Kidney tubule cell (primary cell): Measurements from ENCODE around the gene ENDOV.
A peak's percentile ranks its signal among the peaks of the same experiment; 100 is the strongest.
"Not testable (repeated sequence)": the region's sequence is repeated elsewhere in the genome, so short reads cannot be mapped to it uniquely, and the experiment has no call there.

Experiments used
- DNase-seq: peaks from one replicate; pipeline ENCODE4 v3.0.0-alpha.2; 2018; ENCODE audit warnings: low spot score

Gene ENDOV

GRCh38 chr17:80388601-80389000 lies 26.4 kb upstream of the ENDOV start:
- DNase-seq: no peak

- DNase-seq: no peak
These were observed 25.7 kb upstream of the ENDOV start for GRCh38 chr17:80389011-80389995.

- DNase-seq: no peak
These were observed 21.6 kb upstream of the ENDOV start for GRCh38 chr17:80393241-80393890.

- no peak for DNase-seq
These were observed 21.0 kb upstream of the ENDOV start for GRCh38 chr17:80393961-80394360.

- no peak for DNase-seq
These were observed 20.2 kb upstream of the ENDOV start for GRCh38 chr17:80394629-80395216.

- DNase-seq: no peak
These were observed 19.4 kb upstream of the ENDOV start for GRCh38 chr17:80395402-80396151.

GRCh38 chr17:80396157-80397033 lies 18.6 kb upstream of the ENDOV start:
- DNase-seq: no peak

- no peak for DNase-seq
These were observed 18.0 kb upstream of the ENDOV start for GRCh38 chr17:80397034-80397387.

- DNase-seq: no peak
These were observed 17.3 kb upstream of the ENDOV start for GRCh38 chr17:80397686-80398085.

- DNase-seq: not testable (repeated sequence)
These were observed 13.9 kb upstream of the ENDOV start for GRCh38 chr17:80401086-80401485.

GRCh38 chr17:80402102-80402501 lies 12.9 kb upstream of the ENDOV start:
- DNase-seq: not testable (repeated sequence)

- no peak for DNase-seq
These were observed 12.0 kb upstream of the ENDOV start for GRCh38 chr17:80402959-80403358.

- DNase-seq: no peak
These were observed 8.8 kb upstream of the ENDOV start for GRCh38 chr17:80406146-80406545.

GRCh38 chr17:80407917-80408316 lies 7.0 kb upstream of the ENDOV start:
- DNase-seq: not testable (repeated sequence)

- DNase-seq: peak; percentile 60
These were observed 6.1 kb upstream of the ENDOV start for GRCh38 chr17:80408872-80409271.

GRCh38 chr17:80409626-80410025 lies 5.3 kb upstream of the ENDOV start:
- DNase-seq: peak; percentile 25

- not testable (repeated sequence) for DNase-seq
These were observed 4.4 kb upstream of the ENDOV start for GRCh38 chr17:80410441-80411087.

GRCh38 chr17:80413771-80414507 lies 1.0 kb upstream of the ENDOV start:
- peak; percentile 6 for DNase-seq

- no peak for DNase-seq
These were observed 512 bp upstream of the ENDOV start for GRCh38 chr17:80414508-80414802.

GRCh38 chr17:80415626-80416137 lies 715 bp downstream of the ENDOV start:
- DNase-seq: no peak
